Ishikawa (cell line): ENCODE measurements around the gene ATP2B1.

Source experiments
- CEBPB ChIP-seq: IDR thresholded peaks from 2 replicates; pipeline ENCODE4 v1.6.1; 2012
- CREB1 ChIP-seq: IDR thresholded peaks from 2 replicates; pipeline ENCODE4 v1.6.1; 2012; ENCODE audit warnings: low read depth
- EGR1 ChIP-seq: IDR thresholded peaks from 2 replicates; pipeline ENCODE4 v1.6.1; 2012
- EP300 ChIP-seq: IDR thresholded peaks from 2 replicates; pipeline ENCODE4 v1.6.1; 2012; ENCODE audit warnings: borderline replicate concordance
- FOXM1 ChIP-seq: IDR thresholded peaks from 2 replicates; pipeline ENCODE4 v1.6.1; 2012; ENCODE audit warnings: low read depth, borderline replicate concordance
- MAX ChIP-seq: IDR thresholded peaks from 2 replicates; pipeline ENCODE4 v1.6.1; 2012
- NFIC ChIP-seq: IDR thresholded peaks from 2 replicates; pipeline ENCODE4 v1.6.1; 2012
- RAD21 ChIP-seq: IDR thresholded peaks from 2 replicates; pipeline ENCODE4 v1.6.1; 2012; ENCODE audit warnings: low read depth
- TAF1 ChIP-seq: IDR thresholded peaks from 2 replicates; pipeline ENCODE4 v1.6.1; 2012; ENCODE audit warnings: low read depth, mild to moderate bottlenecking
- TCF12 ChIP-seq: IDR thresholded peaks from 2 replicates; pipeline ENCODE4 v1.6.1; 2012; ENCODE audit warnings: low read depth
- TEAD4 ChIP-seq: IDR thresholded peaks from 2 replicates; pipeline ENCODE4 v1.6.1; 2012
- YY1 ChIP-seq: IDR thresholded peaks from 2 replicates; pipeline ENCODE4 v1.6.1; 2012; ENCODE audit warnings: low read depth
- ZBTB7A ChIP-seq: IDR thresholded peaks from 2 replicates; pipeline ENCODE4 v1.6.1; 2012; ENCODE audit warnings: low read depth
- TF ChIP-seq, protein P1 (sequence below): IDR thresholded peaks from 2 replicates; pipeline ENCODE4 v1.6.1; 2012; ENCODE audit warnings: low read depth, mild to moderate bottlenecking
- TF ChIP-seq, protein P2 (sequence below): IDR thresholded peaks from 2 replicates; pipeline ENCODE4 v1.6.1; 2012

ATP2B1 gene

DNA sequence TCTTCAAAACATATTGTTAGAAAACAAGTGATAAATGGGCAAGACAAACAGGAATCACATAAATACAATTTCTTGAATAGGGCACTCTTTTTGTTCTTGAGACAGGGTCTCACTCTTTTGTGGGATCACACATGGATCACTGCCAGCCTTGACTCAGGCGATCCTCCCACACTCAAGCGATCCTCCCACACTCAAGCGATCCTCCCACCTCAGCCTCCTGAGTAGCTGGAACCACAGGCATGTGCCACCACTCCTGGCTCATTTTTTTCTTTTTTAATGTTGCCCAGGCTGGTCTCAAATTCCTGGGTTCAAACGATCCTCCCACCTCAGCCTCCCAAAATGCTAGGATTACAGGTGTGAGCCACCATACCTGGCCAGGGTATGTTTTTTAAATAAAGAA, 57.4 kb downstream of the ATP2B1 start:
- TF ChIP-seq TCF12 = no peak
- TF ChIP-seq ZBTB7A = no peak
- TF ChIP-seq, protein P1, sequence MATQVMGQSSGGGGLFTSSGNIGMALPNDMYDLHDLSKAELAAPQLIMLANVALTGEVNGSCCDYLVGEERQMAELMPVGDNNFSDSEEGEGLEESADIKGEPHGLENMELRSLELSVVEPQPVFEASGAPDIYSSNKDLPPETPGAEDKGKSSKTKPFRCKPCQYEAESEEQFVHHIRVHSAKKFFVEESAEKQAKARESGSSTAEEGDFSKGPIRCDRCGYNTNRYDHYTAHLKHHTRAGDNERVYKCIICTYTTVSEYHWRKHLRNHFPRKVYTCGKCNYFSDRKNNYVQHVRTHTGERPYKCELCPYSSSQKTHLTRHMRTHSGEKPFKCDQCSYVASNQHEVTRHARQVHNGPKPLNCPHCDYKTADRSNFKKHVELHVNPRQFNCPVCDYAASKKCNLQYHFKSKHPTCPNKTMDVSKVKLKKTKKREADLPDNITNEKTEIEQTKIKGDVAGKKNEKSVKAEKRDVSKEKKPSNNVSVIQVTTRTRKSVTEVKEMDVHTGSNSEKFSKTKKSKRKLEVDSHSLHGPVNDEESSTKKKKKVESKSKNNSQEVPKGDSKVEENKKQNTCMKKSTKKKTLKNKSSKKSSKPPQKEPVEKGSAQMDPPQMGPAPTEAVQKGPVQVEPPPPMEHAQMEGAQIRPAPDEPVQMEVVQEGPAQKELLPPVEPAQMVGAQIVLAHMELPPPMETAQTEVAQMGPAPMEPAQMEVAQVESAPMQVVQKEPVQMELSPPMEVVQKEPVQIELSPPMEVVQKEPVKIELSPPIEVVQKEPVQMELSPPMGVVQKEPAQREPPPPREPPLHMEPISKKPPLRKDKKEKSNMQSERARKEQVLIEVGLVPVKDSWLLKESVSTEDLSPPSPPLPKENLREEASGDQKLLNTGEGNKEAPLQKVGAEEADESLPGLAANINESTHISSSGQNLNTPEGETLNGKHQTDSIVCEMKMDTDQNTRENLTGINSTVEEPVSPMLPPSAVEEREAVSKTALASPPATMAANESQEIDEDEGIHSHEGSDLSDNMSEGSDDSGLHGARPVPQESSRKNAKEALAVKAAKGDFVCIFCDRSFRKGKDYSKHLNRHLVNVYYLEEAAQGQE = no peak
- TF ChIP-seq EP300 = no peak
- no peak for TF ChIP-seq MAX
- TF ChIP-seq, protein P2, sequence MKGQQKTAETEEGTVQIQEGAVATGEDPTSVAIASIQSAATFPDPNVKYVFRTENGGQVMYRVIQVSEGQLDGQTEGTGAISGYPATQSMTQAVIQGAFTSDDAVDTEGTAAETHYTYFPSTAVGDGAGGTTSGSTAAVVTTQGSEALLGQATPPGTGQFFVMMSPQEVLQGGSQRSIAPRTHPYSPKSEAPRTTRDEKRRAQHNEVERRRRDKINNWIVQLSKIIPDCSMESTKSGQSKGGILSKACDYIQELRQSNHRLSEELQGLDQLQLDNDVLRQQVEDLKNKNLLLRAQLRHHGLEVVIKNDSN = no peak
- TF ChIP-seq CREB1 = no peak
- TF ChIP-seq TEAD4 = no peak

GRCh38 chr12:89650239-89650638, 58.4 kb downstream of the ATP2B1 start:
- TF ChIP-seq, protein P1 = no peak
- TF ChIP-seq CEBPB (no peak), NFIC (no peak), MAX (no peak), EGR1 (no peak)
- TF ChIP-seq, protein P2 = no peak

- TF ChIP-seq, protein P1 = no peak
- no peak for TF ChIP-seq CEBPB
- no peak for TF ChIP-seq EP300
- TF ChIP-seq NFIC = no peak
- TF ChIP-seq, protein P2 = no peak
- no peak for TF ChIP-seq ZBTB7A
- no peak for TF ChIP-seq MAX
- TF ChIP-seq TAF1 = no peak
- no peak for TF ChIP-seq RAD21
- TF ChIP-seq TCF12 = no peak
- no peak for TF ChIP-seq FOXM1
- no peak for TF ChIP-seq YY1
- no peak for TF ChIP-seq CREB1
- no peak for TF ChIP-seq TEAD4
- no peak for TF ChIP-seq EGR1
Measured at GRCh38 chr12:89649820-89650219, 58.8 kb downstream of the ATP2B1 start.

GRCh38 chr12:89649139-89649538, 59.5 kb downstream of the ATP2B1 start:
- TF ChIP-seq EGR1 (no peak), NFIC (no peak), TAF1 (no peak), ZBTB7A (no peak), TEAD4 (no peak), MAX (no peak), TCF12 (no peak), EP300 (no peak), FOXM1 (no peak), YY1 (no peak), CEBPB (no peak), CREB1 (no peak), RAD21 (no peak)
- TF ChIP-seq, protein P1 = no peak
- TF ChIP-seq, protein P2 = no peak
